Left ventricle myocardium inferior (tissue), 1 donor: ENCODE results near the gene IL17RB. TPM values are rescaled to one million over a fixed set of nuclear protein-coding genes. Genes with fewer than 3 reads are reported as not detected.

Experiments used
- DNase-seq: peaks from one replicate; pipeline ENCODE4 v3.0.0-alpha.2; 2020
- H3K27ac ChIP-seq: fragments of 200-600 bp; replicated peaks from 2 replicates; pipeline ENCODE4 v1.8.0; 2021
- H3K27me3 ChIP-seq: fragments of 200-600 bp; 2 replicates; pipeline ENCODE4 v1.8.0; 2021; ENCODE audit warnings: low read depth
- H3K36me3 ChIP-seq: fragments of 200-600 bp; 2 replicates; pipeline ENCODE4 v1.8.0; 2021
- H3K4me1 ChIP-seq: fragments of 200-600 bp; 2 replicates; pipeline ENCODE4 v1.8.0; 2021
- H3K4me3 ChIP-seq: fragments of 200-600 bp; 2 replicates; pipeline ENCODE4 v1.8.0; 2021; ENCODE audit warnings: mild to moderate bottlenecking, moderate library complexity
- H3K9me3 ChIP-seq: fragments of 200-600 bp; replicated peaks from 2 replicates; pipeline ENCODE4 v1.8.0; 2021
- intact Hi-C: fragments of 100-400 bp; cut with micrococcal nuclease; formaldehyde crosslinking; loops from one replicate; pipeline ENCODE4 v1.11.0; 2022
- total RNA-seq: library from RNA; stranded (reverse); fragmentation: NEBNext Ultra II Directional; extraction: Animal tissue kit (Norgen Biotek cat#: 25700); gene quantifications from one replicate; pipeline ENCODE4 v1.2.1, GENCODE V29; 2021
- TF ChIP-seq, protein P1 (sequence below): fragments of 200-600 bp; IDR thresholded peaks from 2 replicates; pipeline ENCODE4 v1.8.0; 2021; ENCODE audit warnings: antibody characterized with exemption, mild to moderate bottlenecking, borderline replicate concordance
- donor health status: DM: no; HTN: yes; CAD: no; lungs with severe emphysema.

The IL17RB gene
- total RNA-seq, 1 donor from 2014 or later: 0.47 TPM

DNA sequence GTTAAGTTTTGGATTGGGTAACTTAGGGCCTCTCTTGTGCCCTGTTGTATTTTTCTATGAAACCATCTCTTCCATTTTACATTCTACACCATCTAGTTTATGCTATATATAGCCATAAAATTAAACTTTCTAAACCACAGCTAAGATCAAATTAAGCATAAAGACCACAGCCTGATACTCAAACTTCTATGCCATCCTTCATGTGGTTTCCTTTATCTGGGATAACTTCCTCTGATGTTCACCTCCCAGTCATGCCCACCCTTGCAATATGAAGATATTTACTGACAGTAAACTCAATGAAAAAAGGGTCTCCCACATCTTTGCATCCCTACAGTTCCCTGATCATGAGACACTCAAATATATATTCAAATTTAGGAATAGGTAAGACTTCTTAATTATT, 41.1 kb downstream of the IL17RB start:
- H3K9me3 ChIP-seq: no peaks in the 10 kb centered on the region
- peaks cover 45% of the 10 kb centered on the region for H3K4me1 ChIP-seq
- no peak for DNase-seq
- no peak overlapping the region for H3K27ac ChIP-seq
- H3K4me3 ChIP-seq: no peak overlapping the region
- TF ChIP-seq, protein P1, sequence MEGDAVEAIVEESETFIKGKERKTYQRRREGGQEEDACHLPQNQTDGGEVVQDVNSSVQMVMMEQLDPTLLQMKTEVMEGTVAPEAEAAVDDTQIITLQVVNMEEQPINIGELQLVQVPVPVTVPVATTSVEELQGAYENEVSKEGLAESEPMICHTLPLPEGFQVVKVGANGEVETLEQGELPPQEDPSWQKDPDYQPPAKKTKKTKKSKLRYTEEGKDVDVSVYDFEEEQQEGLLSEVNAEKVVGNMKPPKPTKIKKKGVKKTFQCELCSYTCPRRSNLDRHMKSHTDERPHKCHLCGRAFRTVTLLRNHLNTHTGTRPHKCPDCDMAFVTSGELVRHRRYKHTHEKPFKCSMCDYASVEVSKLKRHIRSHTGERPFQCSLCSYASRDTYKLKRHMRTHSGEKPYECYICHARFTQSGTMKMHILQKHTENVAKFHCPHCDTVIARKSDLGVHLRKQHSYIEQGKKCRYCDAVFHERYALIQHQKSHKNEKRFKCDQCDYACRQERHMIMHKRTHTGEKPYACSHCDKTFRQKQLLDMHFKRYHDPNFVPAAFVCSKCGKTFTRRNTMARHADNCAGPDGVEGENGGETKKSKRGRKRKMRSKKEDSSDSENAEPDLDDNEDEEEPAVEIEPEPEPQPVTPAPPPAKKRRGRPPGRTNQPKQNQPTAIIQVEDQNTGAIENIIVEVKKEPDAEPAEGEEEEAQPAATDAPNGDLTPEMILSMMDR: no peak
- intact Hi-C loops: no loop called here
- peaks cover 51% of the 10 kb centered on the region for H3K36me3 ChIP-seq
- no peaks in the 10 kb centered on the region for H3K27me3 ChIP-seq

DNA sequence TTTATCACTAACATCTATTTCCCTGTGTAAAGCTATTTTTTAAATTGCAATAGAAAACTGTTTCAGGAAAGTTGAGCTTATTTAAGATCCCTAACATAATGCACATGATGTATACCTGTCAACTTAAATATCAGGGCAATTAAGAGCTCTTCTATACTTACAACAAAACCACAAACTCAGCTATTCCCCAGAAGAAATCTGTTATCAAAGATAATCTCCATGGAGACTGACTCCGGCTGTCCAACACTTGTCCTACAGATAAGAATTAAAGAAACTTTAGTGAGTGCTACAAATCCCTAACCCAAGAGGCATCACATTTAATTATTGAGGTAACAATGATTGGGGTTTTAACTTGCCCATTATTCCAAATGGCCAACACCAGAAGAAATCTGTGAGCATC, 41.9 kb downstream of the IL17RB start:
- H3K27ac ChIP-seq: no peak overlapping the region
- intact Hi-C loops: no loop called here
- no peaks in the 10 kb centered on the region for H3K27me3 ChIP-seq
- peaks cover 51% of the 10 kb centered on the region for H3K36me3 ChIP-seq
- H3K4me1 ChIP-seq: peaks cover 46% of the 10 kb centered on the region
- DNase-seq: no peak
- no peak overlapping the region for H3K4me3 ChIP-seq
- H3K9me3 ChIP-seq: no peaks in the 10 kb centered on the region
- TF ChIP-seq, protein P1: no peak

DNA sequence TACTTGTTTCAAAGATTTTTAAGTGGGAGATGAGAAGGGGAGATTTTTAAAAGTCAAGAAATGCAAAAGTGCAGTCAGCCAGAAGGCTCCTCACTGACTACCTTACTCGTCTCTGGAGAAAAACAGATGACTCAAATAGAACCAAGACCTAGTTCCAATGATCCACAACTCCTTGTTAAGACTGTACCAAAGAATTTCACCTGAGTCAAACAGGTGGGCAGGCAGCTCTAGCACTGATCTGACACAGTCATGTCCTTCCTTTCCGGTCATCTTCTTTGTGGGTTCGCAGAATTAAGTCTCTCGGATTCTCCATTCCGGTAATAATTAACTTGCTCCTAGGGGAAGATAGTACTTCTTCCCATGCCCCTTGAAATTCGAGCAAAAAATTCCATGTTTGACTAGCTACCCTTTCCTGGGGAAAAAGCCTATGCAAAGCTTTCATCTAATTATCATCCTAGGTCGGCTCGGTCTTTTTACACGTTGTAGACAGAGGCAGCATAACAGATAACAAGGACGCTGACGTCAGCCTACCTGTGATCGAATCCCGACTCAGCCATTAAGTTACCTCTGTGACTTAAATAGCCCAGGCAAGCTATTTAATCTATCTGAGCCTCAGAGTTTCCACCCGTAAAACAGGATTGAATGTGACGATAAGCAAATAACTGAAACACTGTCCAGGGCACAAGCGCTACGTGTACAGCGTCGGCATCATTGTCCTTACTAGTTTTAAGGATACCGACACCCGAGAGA, 44.5 kb downstream of the IL17RB start:
- Histone ChIP-seq H3K4me3 (peak overlapping the region; percentile 81), H3K27me3 (no peaks in the 10 kb centered on the region), H3K4me1 (peaks cover 46% of the 10 kb centered on the region), H3K27ac (peak overlapping the region; percentile 91), H3K9me3 (no peaks in the 10 kb centered on the region), H3K36me3 (peaks cover 25% of the 10 kb centered on the region)
- TF ChIP-seq, protein P1: no peak
- DNase-seq: no peak
- intact Hi-C loops: no loop called here

- Histone ChIP-seq H3K27me3 (no peaks in the 10 kb centered on the region), H3K4me3 (peak within 1 kb of the TSS; percentile 81), H3K4me1 (peaks cover 46% of the 10 kb centered on the region), H3K36me3 (peaks cover 17% of the 10 kb centered on the region), H3K9me3 (no peaks in the 10 kb centered on the region), H3K27ac (peak within 1 kb of the TSS; percentile 91)
- DNase-seq: peak; percentile 99
- intact Hi-C loops: no loop called here
- TF ChIP-seq, protein P1: no peak
Observed at GRCh38 chr3:53891497-53892285, 45.3 kb downstream of the IL17RB start, which contains the start of gene SELENOK. SELENOK (minus strand) TSS chr3:53891859.

DNA sequence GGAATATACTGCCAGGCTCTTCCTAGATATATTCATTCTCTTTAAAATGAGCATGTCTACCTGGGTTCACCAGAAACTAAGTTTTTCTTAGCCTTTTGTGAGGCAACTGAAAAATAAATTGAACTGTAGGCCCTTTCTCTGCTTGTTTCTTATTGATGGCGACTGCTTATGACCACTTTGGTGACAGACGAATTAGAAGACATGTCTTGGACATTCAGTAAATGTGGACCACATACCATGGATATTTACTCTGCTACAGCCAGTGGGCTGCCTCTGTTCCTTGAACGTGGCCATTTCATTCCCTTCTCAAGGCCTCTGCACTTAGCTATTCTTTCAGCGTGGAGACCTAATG, 45.9 kb downstream of the IL17RB start:
- TF ChIP-seq, protein P1: no peak
- Histone ChIP-seq H3K27ac (peak overlapping the region; percentile 91), H3K27me3 (peaks cover 5% of the 10 kb centered on the region), H3K4me3 (peak overlapping the region; percentile 81), H3K36me3 (peaks cover 11% of the 10 kb centered on the region), H3K9me3 (no peaks in the 10 kb centered on the region), H3K4me1 (peaks cover 46% of the 10 kb centered on the region)
- intact Hi-C loops: no loop called here
- no peak for DNase-seq
